ENCODE data around the gene FIZ1.

FIZ1 gene

DNA sequence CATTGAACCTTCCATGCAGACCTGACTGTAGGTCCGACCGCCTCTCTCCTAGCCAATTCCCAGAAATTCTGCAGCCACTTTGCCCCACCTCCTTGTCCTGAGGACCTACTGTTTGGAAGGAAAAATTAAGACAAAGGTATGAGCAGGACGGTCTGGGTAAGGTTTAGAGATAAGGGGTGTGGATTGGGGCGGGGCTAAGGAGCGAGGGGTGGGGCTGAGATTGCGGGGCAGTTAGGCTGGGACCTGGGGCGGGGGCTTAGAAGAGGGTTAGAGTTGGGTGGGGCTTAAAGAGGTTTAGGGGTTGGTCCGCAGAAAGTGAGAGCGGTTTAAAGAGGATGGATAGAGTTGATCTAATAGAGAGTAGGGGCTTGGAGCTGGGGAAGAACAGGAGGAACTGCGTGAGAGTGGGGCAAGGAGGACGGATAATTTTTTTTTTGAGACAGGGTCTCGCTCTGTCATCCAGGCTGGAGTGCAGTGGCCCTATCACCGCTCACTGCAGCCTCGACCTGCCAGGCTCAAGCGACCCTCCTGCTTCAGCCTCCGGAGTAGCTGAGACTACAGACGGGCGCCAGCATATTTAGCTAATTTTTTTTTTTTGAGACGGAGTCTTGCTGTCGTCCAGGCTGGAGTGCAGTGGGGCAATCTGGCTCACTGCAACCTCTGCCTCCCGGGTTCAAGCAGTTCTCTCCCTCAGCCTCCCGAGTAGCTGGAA, 4.4 kb upstream of the FIZ1 start:
- no peaks in the 10 kb centered on the region for H3K27me3 ChIP-seq (ENCODE audit: control insufficient read depth, insufficient read depth, low read length, poor library complexity, severe bottlenecking)
- no peaks in the 10 kb centered on the region for H3K36me3 ChIP-seq (ENCODE audit: control insufficient read depth, insufficient read depth, low read length)
- no peak overlapping the region for H3K27ac ChIP-seq (ENCODE audit: insufficient read depth, low read depth, low read length, poor library complexity, severe bottlenecking)
- H3K4me1 ChIP-seq (ENCODE audit: control insufficient read depth, insufficient read depth, low read length), result peaks cover 9% of the 10 kb centered on the region
- no peak overlapping the region for H3K4me3 ChIP-seq (ENCODE audit: insufficient read depth, low read depth, low read length)
- WGBS, 2 experiments, result 88 to 90% methylated on average over 22 of the region's 22 CpGs
- H3K9me3 ChIP-seq (ENCODE audit: control insufficient read depth, low read length), result no peaks in the 10 kb centered on the region

GRCh38 chr19:55603115-55603514, 3.8 kb upstream of the FIZ1 start:
- H3K9me3 ChIP-seq (ENCODE audit: control insufficient read depth, low read length), result no peaks in the 10 kb centered on the region
- WGBS, 2 experiments, result 95 to 96% methylated on average over 21 of the region's 21 CpGs
- H3K4me3 ChIP-seq (ENCODE audit: insufficient read depth, low read depth, low read length), result no peak overlapping the region
- no peak overlapping the region for H3K27ac ChIP-seq (ENCODE audit: insufficient read depth, low read depth, low read length, poor library complexity, severe bottlenecking)
- no peaks in the 10 kb centered on the region for H3K27me3 ChIP-seq (ENCODE audit: control insufficient read depth, insufficient read depth, low read length, poor library complexity, severe bottlenecking)
- H3K36me3 ChIP-seq (ENCODE audit: control insufficient read depth, insufficient read depth, low read length), result no peaks in the 10 kb centered on the region
- H3K4me1 ChIP-seq (ENCODE audit: control insufficient read depth, insufficient read depth, low read length), result peaks cover 11% of the 10 kb centered on the region

DNA sequence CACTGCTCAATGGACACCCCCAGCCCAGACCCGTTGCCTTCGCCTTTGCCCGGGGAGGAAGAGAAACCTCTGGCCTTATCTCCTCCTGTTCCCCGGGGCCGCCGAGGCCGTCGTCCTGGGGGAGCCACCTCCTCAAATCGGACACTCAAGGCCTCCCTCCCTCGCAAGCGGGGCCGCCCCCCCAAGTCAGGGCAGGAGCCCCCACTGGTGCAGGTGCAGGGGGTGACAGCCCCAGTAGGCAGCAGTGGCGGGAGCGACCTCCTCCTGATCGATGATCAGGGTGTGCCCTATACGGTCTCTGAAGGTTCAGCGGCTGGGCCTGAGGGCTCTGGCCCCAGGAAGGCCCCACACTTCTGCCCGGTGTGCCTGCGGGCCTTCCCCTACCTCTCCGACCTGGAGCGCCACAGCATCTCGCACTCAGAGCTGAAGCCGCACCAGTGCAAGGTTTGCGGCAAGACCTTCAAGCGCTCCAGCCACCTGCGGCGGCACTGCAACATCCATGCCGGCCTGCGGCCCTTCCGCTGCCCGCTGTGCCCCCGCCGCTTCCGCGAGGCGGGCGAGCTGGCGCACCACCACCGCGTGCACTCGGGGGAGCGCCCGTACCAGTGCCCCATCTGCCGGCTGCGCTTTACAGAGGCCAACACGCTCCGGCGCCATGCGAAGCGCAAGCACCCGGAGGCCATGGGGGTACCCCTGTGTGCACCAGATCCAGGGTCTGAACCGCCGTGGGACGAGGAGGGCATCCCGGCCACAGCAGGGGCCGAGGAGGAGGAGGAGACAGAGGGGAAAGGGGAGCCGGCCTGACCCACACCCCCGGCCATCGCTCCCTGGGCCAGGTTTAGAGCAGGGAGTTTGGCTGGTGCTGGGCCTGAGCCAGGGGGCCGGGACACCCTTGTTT, 3.0 kb upstream of the FIZ1 start:
- Histone ChIP-seq H3K4me3 (ENCODE audit: insufficient read depth, low read depth, low read length) (no peak overlapping the region), H3K4me1 (ENCODE audit: control insufficient read depth, insufficient read depth, low read length) (peaks cover 18% of the 10 kb centered on the region), H3K27ac (ENCODE audit: insufficient read depth, low read depth, low read length, poor library complexity, severe bottlenecking) (no peak overlapping the region), H3K27me3 (ENCODE audit: control insufficient read depth, insufficient read depth, low read length, poor library complexity, severe bottlenecking) (no peaks in the 10 kb centered on the region), H3K36me3 (ENCODE audit: control insufficient read depth, insufficient read depth, low read length) (no peaks in the 10 kb centered on the region), H3K9me3 (ENCODE audit: control insufficient read depth, low read length) (no peaks in the 10 kb centered on the region)
- 95% methylated on average over 60 of the region's 60 CpGs for WGBS, 2 experiments

- Histone ChIP-seq H3K27me3 (ENCODE audit: control insufficient read depth, insufficient read depth, low read length, poor library complexity, severe bottlenecking) (no peaks in the 10 kb centered on the region), H3K4me3 (ENCODE audit: insufficient read depth, low read depth, low read length) (peak overlapping the region; percentile 62), H3K36me3 (ENCODE audit: control insufficient read depth, insufficient read depth, low read length) (peaks cover under 1% of the 10 kb centered on the region), H3K9me3 (ENCODE audit: control insufficient read depth, low read length) (no peaks in the 10 kb centered on the region), H3K27ac (ENCODE audit: insufficient read depth, low read depth, low read length, poor library complexity, severe bottlenecking) (peak overlapping the region; percentile 99), H3K4me1 (ENCODE audit: control insufficient read depth, insufficient read depth, low read length) (peaks cover 12% of the 10 kb centered on the region)
- WGBS, 2 experiments, result 90 to 95% methylated on average over 4 of the region's 4 CpGs
Observed at GRCh38 chr19:55601084-55601483, 1.8 kb upstream of the FIZ1 start.

DNA sequence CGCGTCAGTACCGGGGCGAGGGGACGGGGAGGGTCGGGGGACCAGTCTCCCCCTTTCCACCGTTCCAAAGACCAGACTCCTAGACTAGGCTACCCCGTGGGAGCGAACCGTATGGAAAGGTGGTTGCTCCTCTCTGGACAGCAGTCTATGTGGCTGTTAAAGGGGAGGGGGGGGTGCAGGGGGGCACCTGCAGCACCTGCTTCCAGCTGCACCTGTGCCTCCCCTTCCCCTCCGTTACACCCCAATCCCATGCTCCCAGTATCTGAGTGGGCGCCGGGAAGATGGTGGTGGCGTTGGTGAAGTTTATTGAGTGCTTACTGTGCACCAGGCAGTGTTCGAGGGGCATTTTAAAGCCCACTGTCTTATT, 1.3 kb upstream of the FIZ1 start:
- H3K36me3 ChIP-seq (ENCODE audit: control insufficient read depth, insufficient read depth, low read length), result peaks cover 5% of the 10 kb centered on the region
- H3K27me3 ChIP-seq (ENCODE audit: control insufficient read depth, insufficient read depth, low read length, poor library complexity, severe bottlenecking), result no peaks in the 10 kb centered on the region
- 12 to 16% methylated on average over 12 to 15 of the region's 15 CpGs for WGBS, 2 experiments
- H3K27ac ChIP-seq (ENCODE audit: insufficient read depth, low read depth, low read length, poor library complexity, severe bottlenecking), result peak overlapping the region; percentile 99
- no peaks in the 10 kb centered on the region for H3K9me3 ChIP-seq (ENCODE audit: control insufficient read depth, low read length)
- H3K4me1 ChIP-seq (ENCODE audit: control insufficient read depth, insufficient read depth, low read length), result peaks cover 12% of the 10 kb centered on the region
- peak overlapping the region; percentile 62 for H3K4me3 ChIP-seq (ENCODE audit: insufficient read depth, low read depth, low read length)

DNA sequence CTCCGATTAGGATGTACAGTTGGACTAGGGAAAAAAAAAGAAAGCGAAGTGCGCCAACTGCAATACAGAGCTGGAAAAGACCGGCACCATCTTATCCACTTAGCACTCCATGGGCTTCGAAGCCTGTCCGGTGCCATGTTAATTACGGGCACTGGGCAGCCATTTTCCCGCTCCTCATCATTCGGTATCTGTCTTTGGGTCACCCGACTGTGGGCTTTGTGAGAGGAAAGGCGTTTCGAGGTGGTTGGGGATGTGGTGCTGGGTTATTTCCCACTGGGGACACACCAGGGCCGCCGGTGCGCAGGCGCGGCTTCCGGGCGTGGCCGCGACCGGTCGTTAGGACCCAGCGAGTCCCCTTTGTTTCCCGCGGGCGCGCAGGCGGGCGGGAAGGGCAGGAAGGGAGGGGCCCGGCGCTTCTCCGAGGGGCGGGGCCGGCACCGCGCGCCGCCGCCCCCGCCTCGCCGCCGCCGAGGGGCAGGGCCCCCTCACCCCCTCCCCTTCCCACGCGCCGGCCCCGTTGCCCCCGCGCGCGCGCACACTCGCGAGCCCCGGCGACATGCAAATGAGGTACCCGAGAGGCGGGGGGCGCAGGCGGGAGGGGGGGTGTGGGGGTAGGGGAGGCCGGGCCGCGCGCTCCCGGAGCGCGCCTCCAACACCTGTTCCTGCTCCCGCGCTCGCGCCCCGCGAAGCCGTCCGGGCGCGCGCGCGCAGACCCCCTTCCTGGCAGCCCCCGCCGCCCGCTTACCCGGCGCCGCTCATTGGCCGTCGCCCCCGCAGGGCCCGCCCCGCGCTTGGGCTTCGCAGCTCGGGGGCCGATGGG, 735 bp upstream of the FIZ1 start, which contains the start of gene ZNF524:
ZNF524 (plus strand) TSS at position 447 of the 820 bp plus-strand sequence. CDS start 1,825 bp downstream, outside the sequence.
- peaks cover 10% of the 10 kb centered on the region for H3K36me3 ChIP-seq (ENCODE audit: control insufficient read depth, insufficient read depth, low read length)
- peaks cover 12% of the 10 kb centered on the region for H3K4me1 ChIP-seq (ENCODE audit: control insufficient read depth, insufficient read depth, low read length)
- 0% methylated on average over 97 of the region's 97 CpGs for WGBS, 2 experiments
- peak within 1 kb of the TSS; percentile 99 for H3K27ac ChIP-seq (ENCODE audit: insufficient read depth, low read depth, low read length, poor library complexity, severe bottlenecking)
- no peaks in the 10 kb centered on the region for H3K9me3 ChIP-seq (ENCODE audit: control insufficient read depth, low read length)
- no peaks in the 10 kb centered on the region for H3K27me3 ChIP-seq (ENCODE audit: control insufficient read depth, insufficient read depth, low read length, poor library complexity, severe bottlenecking)
- H3K4me3 ChIP-seq (ENCODE audit: insufficient read depth, low read depth, low read length), result peak within 1 kb of the TSS; percentile 62

- no peaks in the 10 kb centered on the region for H3K27me3 ChIP-seq (ENCODE audit: control insufficient read depth, insufficient read depth, low read length, poor library complexity, severe bottlenecking)
- H3K4me1 ChIP-seq (ENCODE audit: control insufficient read depth, insufficient read depth, low read length), result peaks cover 12% of the 10 kb centered on the region
- H3K36me3 ChIP-seq (ENCODE audit: control insufficient read depth, insufficient read depth, low read length), result peaks cover 15% of the 10 kb centered on the region
- peak overlapping the region; percentile 62 for H3K4me3 ChIP-seq (ENCODE audit: insufficient read depth, low read depth, low read length)
- WGBS, 2 experiments, result 7% methylated on average over 26 of the region's 26 CpGs
- H3K9me3 ChIP-seq (ENCODE audit: control insufficient read depth, low read length), result no peaks in the 10 kb centered on the region
- H3K27ac ChIP-seq (ENCODE audit: insufficient read depth, low read depth, low read length, poor library complexity, severe bottlenecking), result peak overlapping the region; percentile 99
Observed at GRCh38 chr19:55598719-55599467, 424 bp downstream of the FIZ1 start.

DNA sequence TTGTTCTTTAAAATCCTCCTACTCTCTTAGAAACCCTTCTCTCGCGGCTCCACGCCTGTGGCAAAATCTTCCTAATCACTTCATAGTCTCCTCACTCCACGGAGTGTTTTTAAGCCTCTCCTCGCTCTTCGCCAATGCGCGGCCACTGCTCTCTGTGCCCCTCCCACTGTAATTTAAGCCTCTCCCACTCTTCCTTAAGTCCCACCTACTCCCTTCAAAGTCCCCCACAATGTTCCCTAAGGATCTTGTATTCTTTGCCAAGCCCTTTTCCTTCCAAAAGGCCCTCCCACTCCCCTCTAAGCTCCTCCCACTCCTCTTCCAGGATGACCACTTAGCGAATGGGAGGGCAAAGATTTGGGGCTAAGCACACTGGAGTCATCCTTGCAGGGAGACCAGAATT, 1.3 kb downstream of the FIZ1 start:
- H3K4me3 ChIP-seq (ENCODE audit: insufficient read depth, low read depth, low read length), result no peak overlapping the region
- peaks cover 15% of the 10 kb centered on the region for H3K36me3 ChIP-seq (ENCODE audit: control insufficient read depth, insufficient read depth, low read length)
- 73 to 81% methylated on average over 9 of the region's 9 CpGs for WGBS, 2 experiments
- H3K27me3 ChIP-seq (ENCODE audit: control insufficient read depth, insufficient read depth, low read length, poor library complexity, severe bottlenecking), result no peaks in the 10 kb centered on the region
- H3K4me1 ChIP-seq (ENCODE audit: control insufficient read depth, insufficient read depth, low read length), result peaks cover 12% of the 10 kb centered on the region
- H3K27ac ChIP-seq (ENCODE audit: insufficient read depth, low read depth, low read length, poor library complexity, severe bottlenecking), result no peak overlapping the region
- no peaks in the 10 kb centered on the region for H3K9me3 ChIP-seq (ENCODE audit: control insufficient read depth, low read length)

- 94 to 95% methylated on average over 29 to 30 of the region's 30 CpGs for WGBS, 2 experiments
- Histone ChIP-seq H3K9me3 (ENCODE audit: control insufficient read depth, low read length) (no peaks in the 10 kb centered on the region), H3K27ac (ENCODE audit: insufficient read depth, low read depth, low read length, poor library complexity, severe bottlenecking) (no peak overlapping the region), H3K4me1 (ENCODE audit: control insufficient read depth, insufficient read depth, low read length) (peaks cover 12% of the 10 kb centered on the region), H3K36me3 (ENCODE audit: control insufficient read depth, insufficient read depth, low read length) (peaks cover 15% of the 10 kb centered on the region), H3K27me3 (ENCODE audit: control insufficient read depth, insufficient read depth, low read length, poor library complexity, severe bottlenecking) (no peaks in the 10 kb centered on the region), H3K4me3 (ENCODE audit: insufficient read depth, low read depth, low read length) (no peak overlapping the region)
Observed at GRCh38 chr19:55597501-55597921, 1.8 kb downstream of the FIZ1 start.
